Activated naive CD8-positive, alpha-beta T cell treated with anti-CD3 and anti-CD28 coated beads for 36 hours (primary cell): Measurements from ENCODE around the gene ORC3. TPM values are rescaled to one million over a fixed set of nuclear protein-coding genes. Genes with fewer than 3 reads are reported as not detected.
"Not testable (repeated sequence)": the region's sequence is repeated elsewhere in the genome, so short reads cannot be mapped to it uniquely, and the experiment has no call there.

Source experiments
- DNase-seq: peaks from one replicate; pipeline ENCODE4 v3.0.0; 2021
- H3K27ac Mint-ChIP-seq: one replicate; pipeline ENCODE4 v1.8.0; 2022; ENCODE audit warnings: mild to moderate bottlenecking, moderate library complexity, mixed read lengths
- H3K27me3 Mint-ChIP-seq: one replicate; pipeline ENCODE4 v1.8.0; 2022; ENCODE audit warnings: mild to moderate bottlenecking, mixed read lengths
- H3K36me3 Mint-ChIP-seq: one replicate; pipeline ENCODE4 v1.8.0; 2021; ENCODE audit warnings: mild to moderate bottlenecking, mixed read lengths
- H3K4me1 Mint-ChIP-seq: one replicate; pipeline ENCODE4 v1.8.0; 2021; ENCODE audit warnings: mixed read lengths
- H3K4me3 Mint-ChIP-seq: one replicate; pipeline ENCODE4 v1.8.0; 2022; ENCODE audit warnings: mild to moderate bottlenecking, moderate library complexity, mixed read lengths
- H3K9me3 Mint-ChIP-seq: one replicate; pipeline ENCODE4 v1.8.0; 2022; ENCODE audit warnings: mixed read lengths
- total RNA-seq, 2 experiments: library from RNA; stranded (reverse); gene quantifications; one replicate each; pipeline ENCODE4 v1.2.3, GENCODE V29; 2021

The ORC3 gene
- total RNA-seq, 2 experiments from 2014 or later = 35.4 to 37.4 TPM

DNA sequence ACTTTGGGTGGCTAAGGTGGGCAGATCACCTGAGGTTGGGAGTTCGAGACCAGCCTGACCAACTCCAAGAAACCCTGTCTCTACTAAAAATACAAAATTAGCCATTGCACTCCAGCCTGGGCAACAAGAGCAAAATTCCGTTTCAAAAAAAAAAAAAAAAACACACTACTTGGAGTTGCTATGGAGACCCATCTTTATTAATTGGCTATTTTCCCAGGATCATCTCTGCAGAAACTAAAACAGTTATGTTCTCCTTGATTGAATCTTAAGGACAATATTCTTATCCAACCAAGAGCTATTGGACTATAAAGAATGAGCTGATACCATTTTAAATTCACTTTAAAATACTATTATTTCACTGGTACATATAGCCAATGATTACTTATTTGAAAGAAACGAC, 97.4 kb downstream of the ORC3 start:
- no peak for DNase-seq
- peaks cover 42% of the 10 kb centered on the region for H3K36me3 Mint-ChIP-seq
- H3K9me3 Mint-ChIP-seq = peaks cover 2% of the 10 kb centered on the region
- no peak overlapping the region for H3K4me3 Mint-ChIP-seq
- peaks cover 48% of the 10 kb centered on the region for H3K4me1 Mint-ChIP-seq
- H3K27me3 Mint-ChIP-seq = no peaks in the 10 kb centered on the region
- no peak overlapping the region for H3K27ac Mint-ChIP-seq

DNA sequence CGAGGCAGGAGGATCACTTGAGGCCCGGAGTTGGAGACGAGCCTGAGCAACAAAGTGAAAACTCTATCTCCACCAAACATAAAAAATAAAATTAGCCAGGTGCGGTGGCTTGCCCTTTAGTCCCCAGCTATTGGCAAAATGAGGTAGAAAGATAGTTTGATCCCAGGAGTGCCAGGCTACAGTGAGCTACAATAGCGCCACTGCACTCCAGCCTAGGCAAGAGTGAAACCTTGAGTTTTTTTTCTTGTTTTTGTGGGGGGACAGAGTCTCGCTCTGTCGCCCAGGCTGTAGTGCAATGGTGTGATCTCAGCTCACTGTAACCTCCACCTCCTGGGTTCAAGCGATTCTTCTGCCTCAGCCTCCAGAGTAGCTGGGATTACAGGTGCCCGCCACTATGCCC, 98.0 kb downstream of the ORC3 start:
- not testable (repeated sequence) for H3K27me3 Mint-ChIP-seq, H3K9me3 Mint-ChIP-seq, DNase-seq, H3K27ac Mint-ChIP-seq, H3K4me3 Mint-ChIP-seq
- H3K36me3 Mint-ChIP-seq = peaks cover 40% of the 10 kb centered on the region
- H3K4me1 Mint-ChIP-seq = peaks cover 43% of the 10 kb centered on the region

DNA sequence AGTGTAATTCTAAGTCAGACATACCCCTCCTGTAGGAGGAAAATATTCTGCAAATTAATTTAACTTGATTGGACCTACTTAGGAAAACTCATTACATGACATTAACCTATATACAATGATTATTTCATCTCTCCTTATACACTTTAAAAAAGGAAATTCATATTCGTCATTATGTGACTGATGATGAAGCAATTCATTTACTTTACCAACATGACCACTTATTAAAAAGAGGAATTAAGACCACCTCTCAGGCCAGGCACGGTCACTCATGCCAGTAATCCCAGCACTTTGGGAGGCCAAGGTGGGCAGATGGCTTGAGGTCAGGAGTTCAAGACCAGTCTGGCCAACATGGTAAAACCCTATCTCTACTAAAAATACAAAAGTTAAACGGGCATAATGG, 100.5 kb downstream of the ORC3 start:
- Mint-ChIP-seq H3K9me3 (peaks cover 2% of the 10 kb centered on the region), H3K4me3 (no peak overlapping the region), H3K4me1 (peaks cover 40% of the 10 kb centered on the region), H3K27ac (no peak overlapping the region), H3K36me3 (peaks cover 41% of the 10 kb centered on the region), H3K27me3 (no peaks in the 10 kb centered on the region)
- DNase-seq = no peak

DNA sequence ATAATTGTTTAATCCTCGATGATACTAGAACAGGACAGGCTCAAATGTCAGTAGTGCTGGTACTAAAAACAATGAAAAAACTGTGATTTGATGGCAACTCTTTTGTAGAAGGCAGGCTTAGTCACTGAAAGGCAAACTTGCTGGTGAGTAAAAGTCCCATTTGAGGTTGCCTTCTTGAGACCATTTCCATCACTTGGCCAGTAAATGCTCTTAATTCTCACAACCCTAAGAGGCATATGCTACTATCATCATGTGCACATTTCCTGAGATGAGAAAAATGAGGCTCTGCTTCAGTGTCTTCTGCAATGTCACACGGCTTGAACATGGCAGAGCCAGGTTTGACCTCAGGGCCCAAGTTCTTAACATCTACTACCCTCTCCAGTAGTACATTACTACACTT, 102.2 kb downstream of the ORC3 start:
- no peaks in the 10 kb centered on the region for H3K27me3 Mint-ChIP-seq
- H3K27ac Mint-ChIP-seq = no peak overlapping the region
- no peak overlapping the region for H3K4me3 Mint-ChIP-seq
- peaks cover 43% of the 10 kb centered on the region for H3K4me1 Mint-ChIP-seq
- peaks cover 39% of the 10 kb centered on the region for H3K36me3 Mint-ChIP-seq
- H3K9me3 Mint-ChIP-seq = no peaks in the 10 kb centered on the region
- DNase-seq = no peak

DNA sequence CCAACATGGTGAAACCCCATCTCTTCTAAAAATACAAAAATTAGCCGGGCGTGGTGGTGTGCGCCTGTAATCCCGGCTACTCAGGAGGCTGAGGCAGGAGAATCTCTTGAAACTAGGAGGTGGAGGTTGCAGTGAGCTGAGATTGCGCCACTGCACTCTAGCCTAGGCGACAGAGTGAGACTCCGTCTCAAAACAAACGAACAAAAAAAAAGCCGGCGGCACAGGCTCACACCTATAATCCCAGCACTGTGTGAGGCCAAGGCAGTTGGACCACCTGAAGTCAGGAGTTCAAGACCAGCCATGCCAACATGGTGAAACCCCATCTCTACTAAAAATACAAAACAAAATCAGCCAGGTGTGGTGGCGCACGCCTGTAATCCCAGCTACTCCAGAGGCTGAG, 106.9 kb downstream of the ORC3 start:
- H3K4me1 Mint-ChIP-seq = peaks cover 47% of the 10 kb centered on the region
- not testable (repeated sequence) for DNase-seq, H3K9me3 Mint-ChIP-seq, H3K27me3 Mint-ChIP-seq, H3K27ac Mint-ChIP-seq, H3K4me3 Mint-ChIP-seq
- peaks cover 49% of the 10 kb centered on the region for H3K36me3 Mint-ChIP-seq

DNA sequence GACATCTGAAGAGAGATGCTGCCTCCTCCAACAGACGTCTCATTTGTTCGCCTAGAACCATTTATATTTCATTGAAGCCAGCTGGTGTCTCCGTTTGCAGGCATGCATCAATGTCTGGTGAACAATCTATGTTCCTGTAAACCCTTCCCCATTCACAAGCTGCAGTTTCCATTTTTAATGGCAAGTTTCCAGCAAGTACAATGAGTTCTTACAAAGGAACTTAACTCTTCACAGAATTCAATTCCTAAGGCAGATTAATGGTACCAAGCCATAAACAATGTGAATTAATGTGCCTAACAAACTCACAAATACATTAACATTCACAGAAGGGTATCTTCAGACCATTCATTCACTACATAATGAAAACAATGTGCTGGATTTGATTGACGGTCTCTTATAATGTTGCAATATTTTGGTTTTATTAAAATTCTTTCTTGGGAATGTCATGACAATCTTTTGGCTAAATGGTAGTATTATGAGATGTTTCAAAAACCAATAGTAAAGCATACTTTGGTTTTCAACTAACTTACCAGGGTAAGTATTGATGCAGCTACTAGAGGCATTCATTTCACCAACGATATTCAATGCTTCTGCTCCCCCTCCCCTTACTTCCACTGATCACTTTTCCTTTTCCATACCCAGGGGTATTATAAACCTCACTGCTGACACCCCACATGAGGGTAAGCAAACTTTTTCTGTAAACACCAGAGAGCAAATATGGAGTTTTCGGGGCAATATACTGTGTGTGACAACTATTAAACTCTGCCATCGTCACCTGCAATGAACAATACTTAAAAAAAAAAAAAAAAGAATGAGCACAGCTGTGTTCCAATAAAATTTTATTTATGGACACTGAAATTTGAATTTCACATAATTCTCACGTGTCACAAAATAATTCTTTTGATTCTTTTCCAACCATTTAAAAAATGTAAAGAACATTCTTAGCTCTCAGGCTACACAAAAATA, 107.9 kb downstream of the ORC3 start:
- no peaks in the 10 kb centered on the region for H3K9me3 Mint-ChIP-seq
- peak overlapping the region; percentile 96 for H3K4me3 Mint-ChIP-seq
- peaks cover 46% of the 10 kb centered on the region for H3K36me3 Mint-ChIP-seq
- no peak for DNase-seq
- H3K27me3 Mint-ChIP-seq = no peaks in the 10 kb centered on the region
- peak overlapping the region; percentile 60 for H3K27ac Mint-ChIP-seq
- H3K4me1 Mint-ChIP-seq = peaks cover 47% of the 10 kb centered on the region

DNA sequence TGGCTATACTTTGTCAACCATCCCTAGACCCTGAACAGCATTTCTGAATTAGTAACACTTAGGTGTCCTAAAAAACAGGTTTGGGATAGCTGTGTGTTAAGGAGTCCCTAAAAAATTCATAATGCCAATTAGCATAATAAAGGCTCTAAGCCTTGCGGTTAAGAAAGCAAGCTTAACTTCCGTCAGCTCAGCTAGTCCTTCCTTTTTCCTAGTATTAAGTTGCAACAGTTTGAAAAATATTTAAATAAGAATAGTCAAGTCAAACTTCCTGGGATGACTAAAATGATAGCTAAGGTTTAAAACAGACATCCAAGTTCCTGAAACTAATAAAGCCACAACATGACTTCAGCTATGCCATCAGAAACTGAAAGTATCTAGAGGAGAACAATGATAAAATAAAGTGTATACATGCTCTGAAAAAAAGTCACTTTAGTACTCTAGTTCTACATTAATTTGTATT, 108.6 kb downstream of the ORC3 start:
- Mint-ChIP-seq H3K36me3 (peaks cover 40% of the 10 kb centered on the region), H3K4me1 (peaks cover 50% of the 10 kb centered on the region), H3K9me3 (no peaks in the 10 kb centered on the region), H3K27ac (peak overlapping the region; percentile 60), H3K27me3 (no peaks in the 10 kb centered on the region), H3K4me3 (peak overlapping the region; percentile 96)
- DNase-seq = no peak

DNA sequence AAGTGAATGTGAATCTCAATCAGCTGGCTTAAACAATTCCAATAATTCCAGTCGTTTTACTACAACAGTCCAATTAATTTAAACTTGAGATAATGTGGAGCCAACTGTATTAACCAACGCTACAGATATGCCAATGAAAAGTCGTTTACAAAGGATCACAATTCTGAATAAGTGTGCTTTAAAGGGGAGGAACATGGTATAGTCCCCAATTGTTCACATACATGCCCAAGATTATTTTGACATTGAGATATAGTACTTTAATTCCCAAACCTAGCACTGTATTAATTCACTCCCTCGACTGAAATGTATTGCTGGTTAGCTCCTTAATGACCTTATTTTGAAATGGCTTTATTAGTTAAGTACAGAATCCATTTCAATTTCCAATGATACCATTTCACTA, 109.6 kb downstream of the ORC3 start:
- H3K4me3 Mint-ChIP-seq = peak overlapping the region; percentile 96
- peaks cover 41% of the 10 kb centered on the region for H3K4me1 Mint-ChIP-seq
- no peaks in the 10 kb centered on the region for H3K27me3 Mint-ChIP-seq
- H3K36me3 Mint-ChIP-seq = peaks cover 36% of the 10 kb centered on the region
- H3K9me3 Mint-ChIP-seq = no peaks in the 10 kb centered on the region
- peak overlapping the region; percentile 25 for H3K27ac Mint-ChIP-seq
- no peak for DNase-seq

DNA sequence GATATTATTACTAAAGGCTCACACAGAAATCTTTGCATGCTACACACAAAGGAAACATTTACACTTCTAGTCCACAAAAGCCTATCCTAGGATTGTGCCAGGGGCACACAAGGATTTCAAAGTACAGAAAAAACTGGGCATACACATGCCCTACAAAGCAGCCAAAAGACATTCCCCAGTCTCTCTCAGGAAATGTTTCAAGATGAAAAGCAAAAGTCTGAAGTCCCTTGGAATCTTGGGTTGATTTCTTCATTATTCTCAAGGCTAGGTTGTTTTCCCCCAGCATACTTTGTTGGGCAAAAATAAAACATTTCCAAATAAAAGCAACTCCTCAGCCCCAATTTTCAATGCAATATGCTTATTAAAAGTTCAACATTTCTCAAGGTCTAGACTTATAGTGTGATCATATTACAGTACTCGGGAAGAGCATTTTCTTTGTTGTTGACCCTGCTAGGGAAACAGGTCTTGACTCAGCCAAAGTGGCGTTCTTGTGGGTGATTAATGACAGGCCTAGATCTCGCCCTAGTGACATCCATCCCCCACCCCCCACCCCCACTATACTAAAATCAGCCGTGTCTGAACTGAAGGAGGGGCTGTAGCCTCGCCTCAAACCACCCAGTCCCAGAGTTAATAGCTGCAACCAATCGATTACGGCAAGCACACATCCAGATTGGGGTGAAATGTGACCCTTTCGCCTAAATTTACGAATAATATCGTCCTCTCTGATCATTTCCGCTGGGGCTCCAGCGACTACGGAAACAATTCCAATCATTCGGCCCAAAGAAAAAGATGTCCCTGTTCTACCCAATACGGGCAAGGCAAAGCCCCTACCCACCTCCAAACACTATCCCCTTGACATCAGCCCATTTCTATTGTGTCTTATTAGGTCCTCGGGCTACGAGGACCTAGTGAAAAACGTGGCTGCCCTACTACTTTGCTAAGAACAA, 110.7 kb downstream of the ORC3 start:
- H3K4me3 Mint-ChIP-seq = peak overlapping the region; percentile 96
- H3K4me1 Mint-ChIP-seq = peaks cover 38% of the 10 kb centered on the region
- H3K9me3 Mint-ChIP-seq = no peaks in the 10 kb centered on the region
- no peaks in the 10 kb centered on the region for H3K27me3 Mint-ChIP-seq
- H3K36me3 Mint-ChIP-seq = peaks cover 34% of the 10 kb centered on the region
- H3K27ac Mint-ChIP-seq = peak overlapping the region; percentile 93
- DNase-seq = peak; percentile 36

DNA sequence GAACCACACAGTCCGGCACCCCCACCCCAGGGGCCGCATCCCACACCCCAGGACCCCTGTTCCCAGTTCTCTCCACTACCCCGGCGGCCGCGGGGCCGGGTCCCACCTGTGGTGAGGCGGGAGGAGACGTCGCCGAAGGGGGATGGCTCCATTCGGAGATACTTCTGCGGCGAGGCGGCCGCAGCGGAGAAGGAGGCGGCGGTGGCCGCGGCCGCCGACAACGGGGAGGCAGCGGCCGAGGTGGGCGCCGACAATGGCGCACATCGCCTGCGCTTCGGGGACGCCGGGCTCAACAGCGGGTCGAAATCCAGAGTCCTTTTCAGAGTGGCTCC, 111.4 kb downstream of the ORC3 start:
- peaks cover 32% of the 10 kb centered on the region for H3K4me1 Mint-ChIP-seq
- H3K4me3 Mint-ChIP-seq = peak overlapping the region; percentile 96
- H3K27ac Mint-ChIP-seq = peak overlapping the region; percentile 93
- no peaks in the 10 kb centered on the region for H3K27me3 Mint-ChIP-seq
- no peak for DNase-seq
- H3K36me3 Mint-ChIP-seq = peaks cover 29% of the 10 kb centered on the region
- H3K9me3 Mint-ChIP-seq = no peaks in the 10 kb centered on the region

DNA sequence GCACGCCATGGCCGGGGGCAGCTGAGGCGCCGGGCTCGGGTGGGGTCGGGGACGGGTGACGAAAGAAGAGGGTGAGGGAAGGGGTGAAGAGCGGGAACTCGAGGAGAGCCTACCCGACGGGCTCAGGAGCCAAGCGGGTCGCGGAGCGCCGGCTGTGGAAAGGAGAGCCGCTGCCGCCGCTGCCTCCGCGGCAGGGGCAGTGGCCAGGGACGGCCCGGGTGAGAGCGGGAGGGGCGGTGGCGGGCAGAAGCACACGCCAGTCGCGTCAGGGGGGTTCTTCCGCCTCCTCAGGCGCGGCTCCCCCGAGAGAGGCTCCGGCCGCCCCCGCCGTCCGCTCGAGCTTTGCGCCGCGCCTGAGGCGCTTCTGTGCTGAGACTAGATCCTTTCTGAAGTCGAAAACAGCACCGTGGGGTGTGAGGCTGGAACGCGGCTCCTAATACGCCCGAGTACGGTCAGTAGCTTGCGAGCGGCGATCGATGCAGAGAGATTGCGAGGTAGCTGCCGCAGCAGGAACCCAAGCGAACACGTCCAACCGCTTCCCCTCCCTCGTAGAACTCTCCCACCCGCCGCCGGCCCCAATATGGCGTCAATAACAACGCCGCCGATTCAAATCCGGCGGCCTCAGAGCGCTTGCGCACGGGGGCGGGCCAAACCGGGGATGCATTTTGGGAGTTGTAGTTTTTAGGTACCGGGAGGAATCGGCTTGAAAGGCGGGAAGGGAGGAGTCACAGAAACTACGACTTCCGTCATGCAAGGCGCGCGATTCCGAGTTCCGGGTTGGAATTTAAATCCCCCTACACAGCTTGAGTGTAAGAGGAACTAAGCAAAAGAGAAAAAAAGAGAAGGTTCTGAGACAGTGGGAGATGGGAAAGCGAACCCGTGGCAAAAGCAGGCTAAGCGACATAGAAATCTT, 112.0 kb downstream of the ORC3 start, which contains the start of gene AKIRIN2:
AKIRIN2 (minus strand) TSS at position 558 of the 913 bp plus-strand sequence; CDS start at position 9, 549 bp downstream.
- Mint-ChIP-seq H3K4me1 (peaks cover 32% of the 10 kb centered on the region), H3K27me3 (no peaks in the 10 kb centered on the region), H3K4me3 (peak within 1 kb of the TSS; percentile 96), H3K36me3 (peaks cover 24% of the 10 kb centered on the region), H3K9me3 (no peaks in the 10 kb centered on the region), H3K27ac (peak within 1 kb of the TSS; percentile 93)
- peak; percentile 95 for DNase-seq

DNA sequence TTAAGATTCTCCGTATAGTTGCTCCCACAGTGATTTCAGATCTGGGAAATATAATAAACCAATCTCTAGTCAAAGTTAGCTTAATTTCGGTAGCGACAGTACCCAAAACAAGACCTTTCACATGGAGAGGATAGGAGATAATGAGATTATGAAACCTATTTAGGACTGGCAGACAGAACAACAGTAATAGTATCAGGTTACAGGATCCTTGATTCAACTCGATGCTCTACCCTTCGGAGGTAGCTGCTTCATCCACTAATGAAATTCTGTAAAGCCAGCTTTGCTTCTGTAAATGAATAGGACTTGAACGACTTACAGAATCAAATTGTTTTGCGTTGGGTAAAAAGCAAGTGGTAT, 112.6 kb downstream of the ORC3 start:
- no peaks in the 10 kb centered on the region for H3K27me3 Mint-ChIP-seq
- peak overlapping the region; percentile 96 for H3K4me3 Mint-ChIP-seq
- no peak for DNase-seq
- peak overlapping the region; percentile 93 for H3K27ac Mint-ChIP-seq
- H3K36me3 Mint-ChIP-seq = peaks cover 21% of the 10 kb centered on the region
- H3K9me3 Mint-ChIP-seq = no peaks in the 10 kb centered on the region
- peaks cover 31% of the 10 kb centered on the region for H3K4me1 Mint-ChIP-seq

DNA sequence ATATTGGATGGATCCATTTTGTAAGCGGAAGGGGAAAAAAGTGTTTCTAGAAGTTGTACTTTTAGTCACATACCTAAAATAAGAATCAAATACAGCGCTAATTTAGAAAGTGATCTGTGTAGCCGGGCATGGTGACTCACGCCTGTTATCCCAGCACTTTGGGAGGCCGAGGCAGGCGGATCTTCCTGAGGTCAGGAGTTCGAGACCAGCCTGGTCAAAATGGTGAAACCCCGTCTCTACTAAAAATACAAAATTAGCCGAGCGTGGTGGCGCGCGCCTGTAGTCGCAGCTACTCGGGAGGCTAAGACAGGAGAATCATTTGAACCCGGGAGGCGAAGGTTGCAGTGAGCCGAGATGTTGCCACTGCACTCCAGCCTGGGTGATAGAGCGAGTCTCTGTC, 113.1 kb downstream of the ORC3 start:
- Mint-ChIP-seq H3K27ac (peak overlapping the region; percentile 93), H3K4me3 (peak overlapping the region; percentile 96), H3K36me3 (peaks cover 16% of the 10 kb centered on the region), H3K4me1 (peaks cover 26% of the 10 kb centered on the region)
- not testable (repeated sequence) for H3K27me3 Mint-ChIP-seq, H3K9me3 Mint-ChIP-seq, DNase-seq

DNA sequence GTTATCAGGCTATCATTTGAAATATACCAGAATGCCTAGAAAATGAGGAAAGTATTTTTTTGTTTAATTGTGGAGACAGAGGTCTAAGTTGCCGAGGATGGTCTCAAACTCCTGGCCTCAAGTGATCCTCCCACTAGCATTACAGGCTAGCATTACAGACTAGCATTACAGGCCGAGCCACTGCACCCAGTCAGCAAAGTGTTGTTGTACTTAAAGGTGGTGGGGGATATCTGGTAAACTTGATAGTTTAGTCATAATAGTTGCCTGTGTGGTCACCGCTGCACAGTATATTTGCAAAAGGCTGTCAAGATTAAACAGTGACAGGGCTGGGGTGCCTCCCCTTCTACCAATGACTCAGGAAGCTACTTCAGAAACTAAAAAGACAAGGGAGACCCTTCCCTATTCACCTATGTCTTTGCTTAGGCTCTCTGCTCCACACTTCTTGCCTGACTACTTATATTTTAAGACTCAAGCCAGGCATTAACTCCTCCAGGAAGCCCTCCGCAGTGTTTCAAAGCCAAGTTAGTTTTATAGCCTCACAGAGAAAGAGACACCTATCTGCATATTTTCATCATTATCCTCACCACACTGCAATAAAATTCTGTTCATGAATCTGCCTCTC, 115.2 kb downstream of the ORC3 start:
- DNase-seq = peak; percentile 35
- Mint-ChIP-seq H3K4me1 (peaks cover 13% of the 10 kb centered on the region), H3K36me3 (peaks cover 8% of the 10 kb centered on the region), H3K9me3 (no peaks in the 10 kb centered on the region), H3K4me3 (no peak overlapping the region), H3K27me3 (no peaks in the 10 kb centered on the region), H3K27ac (no peak overlapping the region)
